GM18517 (cell line): ENCODE data around the gene HPDL.
"Not testable (repeated sequence)": the region's sequence is repeated elsewhere in the genome, so short reads cannot be mapped to it uniquely, and the experiment has no call there.

Source experiments
- ATAC-seq: cut with Tn5 transposase; IDR thresholded peaks from one replicate; pipeline ENCODE4 v1.9.1; 2021; ENCODE audit warnings: mild to moderate bottlenecking, moderate library complexity; ENCODE audit not compliant: unreplicated experiment

HPDL gene

GRCh38 chr1:45326627-45327623 lies at the start of gene HPDL:
HPDL (plus strand) TSS chr1:45326895; CDS start chr1:45327149, 254 bp downstream.
- no peak for ATAC-seq

- no peak for ATAC-seq
Observed at GRCh38 chr1:45282351-45282750, 44.3 kb upstream of the HPDL start.

GRCh38 chr1:45284858-45285257 lies 41.8 kb upstream of the HPDL start:
- ATAC-seq = not testable (repeated sequence)

DNA sequence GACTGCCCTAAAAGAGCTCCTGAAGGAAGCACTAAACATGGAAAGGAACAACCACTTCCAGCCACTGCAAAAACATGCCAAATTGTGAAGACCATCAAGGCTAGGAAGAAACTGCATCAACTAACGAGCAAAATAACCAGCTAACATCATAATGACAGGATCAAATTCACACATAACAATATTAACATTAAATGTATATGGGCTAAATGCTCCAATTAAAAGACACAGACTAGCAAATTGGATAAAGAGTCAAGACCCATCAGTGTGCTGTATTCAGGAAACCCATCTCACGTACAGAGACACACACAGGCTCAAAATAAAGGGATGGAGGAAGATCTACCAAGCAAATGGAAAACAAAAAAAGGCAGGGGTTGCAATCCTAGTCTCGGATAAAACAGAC lies 40.2 kb upstream of the HPDL start:
- not testable (repeated sequence) for ATAC-seq

DNA sequence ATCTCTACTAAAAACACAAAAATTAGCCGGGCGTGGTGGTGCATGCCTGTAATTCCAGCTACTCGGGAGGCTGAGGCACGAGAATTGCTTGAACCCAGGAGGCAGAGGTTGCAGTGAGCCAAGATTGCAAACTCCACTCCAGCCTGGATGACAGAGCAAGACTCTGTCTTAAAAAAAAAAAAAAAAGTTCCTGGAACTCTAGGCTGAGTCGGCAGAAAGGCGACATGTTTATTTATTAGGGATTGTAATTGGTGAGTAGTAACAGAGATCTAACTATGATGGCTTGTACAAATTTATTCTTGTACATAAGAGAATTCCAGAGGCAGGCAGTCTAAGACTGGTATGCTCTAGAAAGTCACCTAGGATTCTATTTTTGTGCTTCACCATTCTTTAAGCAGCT lies 35.7 kb upstream of the HPDL start:
- ATAC-seq = not testable (repeated sequence)

DNA sequence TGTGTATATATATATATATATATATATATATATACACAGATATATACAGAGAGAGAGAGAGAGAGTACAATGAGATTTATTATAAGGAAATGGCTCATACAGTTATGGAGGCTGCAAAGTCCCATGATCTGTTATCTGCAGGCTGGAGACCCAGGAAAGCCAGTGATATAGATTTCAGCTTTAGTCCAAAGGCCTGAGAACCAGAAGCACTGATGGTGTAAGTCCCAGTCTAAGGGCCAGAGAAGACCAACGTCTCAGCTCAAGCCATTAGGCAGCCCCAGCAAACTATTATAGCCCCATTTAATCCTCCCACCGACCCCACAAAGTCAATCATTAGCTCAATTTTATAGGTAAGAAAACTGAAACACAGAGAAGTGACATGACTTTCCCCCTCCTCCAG lies 35.0 kb upstream of the HPDL start:
- ATAC-seq = no peak

DNA sequence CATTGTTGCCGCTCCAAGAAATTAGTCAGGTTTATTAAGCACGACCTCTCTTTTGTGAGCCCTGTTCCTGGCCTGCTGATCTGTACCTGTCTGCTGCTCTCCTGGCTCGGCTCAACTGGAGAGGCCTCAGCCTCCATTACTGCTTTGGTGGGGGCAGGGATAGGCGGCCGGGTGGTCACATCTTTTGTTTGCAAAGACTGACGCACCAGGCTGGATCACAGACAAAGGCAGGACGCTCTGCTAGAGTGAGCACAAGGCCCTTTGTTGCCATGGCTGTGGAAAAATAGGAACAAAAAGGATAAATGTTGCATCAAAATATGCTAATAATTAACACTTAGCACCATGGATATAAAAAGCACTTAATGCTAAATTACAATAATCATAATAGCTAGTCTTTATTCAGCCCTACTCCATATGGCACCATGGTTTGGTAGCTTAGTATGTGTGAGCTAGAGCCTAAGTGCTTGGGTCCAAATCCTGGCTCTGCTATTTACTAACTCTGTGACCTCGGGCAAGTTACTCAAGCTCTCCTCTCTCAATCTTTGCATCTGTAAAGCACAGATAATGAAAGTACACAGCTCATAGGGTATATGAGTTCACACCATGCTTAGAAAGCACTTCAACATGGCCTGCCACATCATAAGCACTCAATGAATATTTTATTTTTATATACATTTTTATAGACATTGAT lies 28.9 kb upstream of the HPDL start:
- ATAC-seq = no peak

- no peak for ATAC-seq
Observed at GRCh38 chr1:45299296-45299695, 27.4 kb upstream of the HPDL start.

GRCh38 chr1:45299981-45300668 lies 26.6 kb upstream of the HPDL start:
- ATAC-seq = no peak

- no peak for ATAC-seq
Observed at GRCh38 chr1:45300669-45300997, 26.1 kb upstream of the HPDL start.

- ATAC-seq = no peak
Observed at GRCh38 chr1:45302505-45303150, 24.1 kb upstream of the HPDL start.

GRCh38 chr1:45303520-45304310 lies 23.0 kb upstream of the HPDL start:
- peak; percentile 59 for ATAC-seq

GRCh38 chr1:45304311-45305081 lies 22.2 kb upstream of the HPDL start:
- ATAC-seq = no peak

DNA sequence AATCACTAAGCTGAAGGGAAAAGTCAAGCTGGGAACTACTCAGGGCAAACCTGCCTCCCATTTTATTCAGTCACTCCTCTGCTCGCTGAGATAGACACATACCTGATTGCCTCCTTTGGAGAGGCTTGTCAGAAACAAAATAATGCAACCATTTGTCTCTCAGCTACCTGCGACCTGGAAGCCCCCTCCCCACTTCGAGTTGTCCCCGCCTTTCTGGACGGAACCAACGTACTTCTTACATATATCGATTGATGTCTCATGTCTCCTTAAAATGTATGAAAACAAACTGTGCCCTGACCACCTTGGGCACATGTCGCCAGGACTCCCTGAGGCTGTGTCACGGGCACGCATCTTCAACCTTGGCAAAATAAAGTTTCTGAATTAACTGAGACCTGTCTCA lies 21.5 kb upstream of the HPDL start:
- ATAC-seq = no peak

DNA sequence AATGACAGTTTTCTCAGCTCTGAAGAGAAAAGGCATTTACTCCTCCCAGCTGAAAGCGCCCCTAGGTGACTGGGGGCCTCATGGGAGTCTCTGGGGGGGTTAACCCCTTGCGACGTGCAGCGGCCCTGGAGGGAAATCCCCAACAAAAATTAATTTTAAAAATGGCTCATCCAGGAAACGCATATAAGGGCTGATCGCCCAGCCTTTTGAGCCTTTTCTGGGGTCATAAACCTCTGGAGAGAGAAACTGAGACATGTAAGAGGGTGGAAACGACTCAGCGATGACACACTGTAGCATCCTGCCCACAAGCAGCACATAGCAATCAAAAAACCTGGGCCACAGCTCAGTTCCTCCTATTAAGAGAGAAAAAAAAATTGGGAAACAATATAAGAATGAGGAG lies 20.4 kb upstream of the HPDL start:
- ATAC-seq = no peak

- ATAC-seq = no peak
Observed at GRCh38 chr1:45306905-45307304, 19.8 kb upstream of the HPDL start.

GRCh38 chr1:45314266-45314665 lies 12.4 kb upstream of the HPDL start:
- no peak for ATAC-seq

GRCh38 chr1:45317166-45317565 lies 9.5 kb upstream of the HPDL start:
- ATAC-seq = no peak

DNA sequence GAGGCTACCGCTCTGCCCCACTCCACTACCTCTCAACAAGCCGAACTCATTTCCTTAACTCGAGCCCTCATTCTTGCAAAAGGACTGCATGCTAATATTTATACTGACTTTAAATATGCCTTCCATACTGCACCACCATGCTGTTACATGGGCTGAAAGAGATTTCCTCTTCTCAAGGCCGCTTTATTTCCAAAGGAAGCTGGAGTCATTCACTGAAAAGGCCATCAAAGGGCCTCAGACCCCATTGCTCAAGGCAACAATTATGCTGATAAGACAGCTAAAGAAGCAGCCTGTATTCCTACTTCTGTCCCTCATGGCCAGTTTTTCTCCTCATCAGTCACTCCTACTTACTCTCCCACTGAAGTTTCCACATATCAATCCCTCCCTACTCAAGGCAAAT lies 6.9 kb upstream of the HPDL start:
- ATAC-seq = no peak

DNA sequence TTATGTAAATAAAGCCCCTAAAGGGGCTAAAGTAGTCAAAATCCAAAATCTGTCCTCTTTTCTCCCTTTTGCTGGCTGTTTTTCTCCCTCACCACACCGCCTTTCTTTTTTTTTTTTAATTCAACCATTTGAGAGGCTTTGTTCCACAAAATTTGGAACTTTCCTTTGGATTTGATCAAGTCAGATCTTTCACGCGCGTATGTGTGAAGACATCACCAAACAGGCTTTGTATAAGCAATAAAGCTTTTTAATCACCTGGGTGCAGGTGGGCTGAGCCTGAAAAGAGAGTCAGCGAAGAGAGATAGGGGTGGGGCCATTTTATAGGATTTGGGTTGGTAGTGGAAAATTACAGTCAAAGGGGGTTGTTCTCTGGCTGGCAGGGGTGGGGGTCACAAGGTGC lies 5.3 kb upstream of the HPDL start:
- ATAC-seq = no peak
